GM19035 (cell line): ENCODE measurements around the gene ZNF516.

ENCODE experiments used
- ATAC-seq: cut with Tn5 transposase; IDR thresholded peaks from one replicate; pipeline ENCODE4 v1.9.1; 2021; ENCODE audit not compliant: unreplicated experiment

The ZNF516 gene

GRCh38 chr18:76457475-76457874, 37.6 kb downstream of the ZNF516 start:
- no peak for ATAC-seq

DNA sequence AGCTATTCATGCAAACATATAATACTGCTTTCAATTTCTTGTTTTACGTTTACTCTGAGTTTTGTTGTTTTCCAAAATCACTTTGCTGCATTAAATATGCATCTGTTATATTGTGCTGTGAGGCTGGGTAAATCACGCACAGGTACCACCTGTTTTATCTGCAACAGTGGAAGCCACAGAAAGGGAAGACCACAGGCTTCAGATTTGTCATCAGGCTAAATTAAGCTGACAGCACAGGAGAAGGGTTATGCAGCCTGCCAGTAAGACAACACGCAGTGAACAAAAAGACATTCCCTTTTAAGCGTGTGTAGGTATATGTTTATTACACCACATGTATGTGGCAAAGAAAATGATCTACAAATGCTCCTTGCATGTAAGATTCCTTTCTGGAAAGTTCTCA, 38.2 kb downstream of the ZNF516 start:
- ATAC-seq, result no peak

GRCh38 chr18:76456018-76456750, 38.9 kb downstream of the ZNF516 start:
- ATAC-seq, result no peak

- no peak for ATAC-seq
These were observed 39.9 kb downstream of the ZNF516 start for GRCh38 chr18:76455003-76455676.

DNA sequence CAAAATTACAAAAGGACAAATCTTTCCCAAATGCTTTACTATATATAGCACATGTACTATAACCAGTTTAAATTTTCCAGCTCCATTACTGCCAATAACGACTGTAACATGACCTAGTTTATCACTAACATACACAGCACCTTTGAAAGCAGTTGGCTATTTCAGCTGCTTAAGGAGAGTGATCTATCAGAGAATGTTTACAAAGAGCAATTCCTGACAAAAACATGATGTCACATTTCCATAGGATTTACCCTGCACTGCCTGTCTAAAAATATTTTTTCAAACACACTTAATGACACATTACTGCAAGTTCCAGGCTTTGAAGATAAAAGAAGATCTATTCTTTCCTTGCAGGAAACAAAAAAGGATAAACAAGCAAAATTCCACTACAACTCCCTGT, 40.6 kb downstream of the ZNF516 start:
- no peak for ATAC-seq

DNA sequence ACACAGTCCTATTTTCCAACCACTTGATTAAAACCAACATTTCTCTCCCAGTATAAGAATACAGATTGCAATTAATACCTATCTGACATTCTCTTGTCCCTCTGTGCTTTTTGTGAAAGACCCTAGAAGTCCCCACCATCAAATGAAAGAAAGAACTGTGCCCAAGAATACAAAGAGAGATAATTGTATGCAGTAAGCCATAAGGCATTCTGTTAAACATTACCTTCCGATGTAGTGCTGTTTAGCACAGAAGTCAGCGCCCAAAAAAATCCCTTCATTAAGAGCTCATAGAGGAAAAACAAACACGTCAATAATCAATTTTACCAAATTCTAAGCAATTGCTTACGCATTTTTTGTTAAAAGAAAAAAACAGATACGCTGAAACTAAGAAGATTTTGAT, 41.1 kb downstream of the ZNF516 start:
- ATAC-seq, result no peak

DNA sequence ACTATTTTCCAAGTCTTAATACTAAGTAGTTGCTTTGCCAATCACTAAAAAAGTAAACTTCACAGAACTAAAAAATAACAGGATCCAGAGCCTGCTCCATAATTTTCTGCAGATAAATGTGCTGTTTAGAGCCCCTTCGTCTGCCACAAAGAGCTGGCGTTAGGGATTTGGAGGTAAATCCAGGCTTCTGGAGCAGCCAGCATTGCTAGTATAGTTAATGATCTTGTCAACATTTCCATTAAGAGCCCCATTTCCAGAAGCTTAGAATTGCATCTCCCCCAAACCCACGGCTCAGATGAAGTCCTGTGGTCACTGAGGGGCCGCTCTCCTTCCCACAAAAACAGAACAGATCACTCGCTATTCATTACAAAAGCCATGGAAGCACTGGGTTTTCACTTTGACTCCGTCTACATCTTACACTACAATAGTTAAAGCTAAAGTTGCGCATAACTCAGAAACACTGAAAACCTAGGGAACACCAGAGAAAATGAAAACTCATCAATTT, 41.9 kb downstream of the ZNF516 start:
- ATAC-seq, result no peak

DNA sequence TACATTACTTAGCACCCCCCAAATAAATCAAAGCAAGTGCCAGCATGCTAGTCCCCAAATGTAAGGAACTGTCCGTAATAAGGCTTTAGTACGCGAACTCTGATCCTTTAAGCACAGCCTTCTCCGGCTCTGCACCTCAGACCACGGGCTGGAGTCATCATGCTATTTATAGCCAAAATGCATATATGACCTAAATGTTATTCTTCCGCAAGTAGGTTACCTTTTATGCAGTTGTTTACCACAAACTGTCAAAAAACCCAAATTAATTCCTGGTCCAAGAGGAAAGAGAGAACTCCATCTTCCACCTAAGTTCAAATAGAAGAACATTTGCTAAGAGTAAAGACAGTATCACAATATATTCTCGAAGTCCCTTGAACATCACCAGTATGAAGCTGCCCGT, 42.7 kb downstream of the ZNF516 start:
- no peak for ATAC-seq

DNA sequence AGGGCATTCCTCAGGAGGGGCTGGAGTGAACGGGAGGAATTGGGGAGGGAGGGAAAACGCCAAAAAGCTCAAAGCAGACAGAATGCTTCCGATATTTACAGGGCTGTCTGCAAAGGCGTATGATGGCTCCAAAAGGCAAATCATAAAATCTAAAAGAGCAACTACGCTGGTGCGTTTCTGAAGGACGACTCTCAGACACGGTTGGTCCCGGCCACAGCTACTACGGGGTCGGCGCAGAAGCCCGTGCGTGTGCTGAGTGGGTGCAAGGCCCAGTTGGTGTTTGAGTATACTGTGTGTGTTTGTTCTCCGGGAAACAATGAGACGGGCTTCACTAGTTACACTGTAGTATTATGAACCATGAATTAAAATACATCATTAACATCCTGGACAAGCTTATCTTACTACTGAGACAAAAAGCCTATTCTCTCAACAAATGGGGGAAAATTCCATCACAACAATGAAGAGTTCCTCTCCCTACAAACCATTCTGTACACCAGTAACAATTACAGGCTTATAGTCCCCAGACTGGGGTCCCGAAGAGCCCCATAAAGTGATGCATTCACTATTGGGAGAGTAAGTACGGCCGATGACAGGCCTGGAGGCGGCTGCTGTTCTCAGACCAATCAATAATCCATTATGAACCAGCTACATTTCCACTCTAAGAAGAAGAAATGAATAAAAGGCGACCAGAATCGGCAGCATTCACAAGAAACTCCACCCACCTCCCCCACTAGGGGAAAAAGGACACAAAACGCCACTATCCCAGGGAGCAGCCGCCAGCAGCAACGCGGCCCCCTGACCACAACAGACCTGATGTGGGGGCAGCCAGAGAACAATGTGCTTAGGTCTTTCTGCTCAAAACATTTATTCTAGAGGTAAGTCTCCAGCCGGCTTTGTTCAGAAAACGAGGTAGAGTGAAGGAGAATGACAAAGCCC, 43.4 kb downstream of the ZNF516 start:
- no peak for ATAC-seq

DNA sequence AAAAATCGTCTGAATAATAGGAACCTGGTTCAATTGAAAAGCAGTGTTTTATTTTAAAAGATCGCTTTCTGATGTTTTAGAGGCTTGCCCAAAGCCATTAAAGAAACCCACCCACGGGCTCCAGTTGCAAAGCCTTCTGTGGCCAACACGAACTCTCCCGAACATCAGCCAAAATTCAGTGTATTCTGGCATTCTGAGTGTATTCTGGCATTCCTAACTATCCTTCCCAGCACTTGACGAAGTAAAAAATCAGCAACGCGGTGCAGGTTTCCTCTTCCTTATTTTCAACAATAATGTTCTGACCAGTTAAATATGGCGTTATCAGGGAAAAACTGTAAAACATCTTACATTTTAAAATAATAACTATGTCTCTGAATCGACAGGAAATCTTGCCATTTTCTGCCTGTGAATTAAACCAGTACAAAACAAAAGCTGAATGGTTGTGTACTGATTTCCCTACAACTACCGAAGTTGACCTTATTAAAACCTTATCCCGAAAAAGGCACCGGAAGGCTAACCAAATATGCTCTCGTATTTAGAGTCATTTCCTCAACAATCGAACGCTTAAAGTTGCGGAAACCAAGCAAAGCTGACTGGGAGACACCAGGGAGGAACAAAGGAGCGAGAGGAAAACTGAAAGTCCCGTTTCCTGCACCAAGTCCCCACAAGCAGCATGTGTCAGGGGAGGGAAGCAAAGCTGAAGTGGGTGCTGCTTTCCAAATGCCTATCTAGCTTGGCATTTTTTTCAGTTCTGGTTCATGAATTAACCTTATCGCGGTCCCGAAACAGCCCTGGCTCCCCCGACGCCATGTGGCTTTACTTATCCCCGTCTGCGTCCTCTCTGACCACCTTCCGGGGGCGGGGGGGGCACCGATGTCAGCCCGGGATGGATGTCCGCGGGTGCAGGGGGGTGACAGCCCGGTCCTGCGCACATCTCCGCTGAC, 44.3 kb downstream of the ZNF516 start:
- ATAC-seq, result no peak

DNA sequence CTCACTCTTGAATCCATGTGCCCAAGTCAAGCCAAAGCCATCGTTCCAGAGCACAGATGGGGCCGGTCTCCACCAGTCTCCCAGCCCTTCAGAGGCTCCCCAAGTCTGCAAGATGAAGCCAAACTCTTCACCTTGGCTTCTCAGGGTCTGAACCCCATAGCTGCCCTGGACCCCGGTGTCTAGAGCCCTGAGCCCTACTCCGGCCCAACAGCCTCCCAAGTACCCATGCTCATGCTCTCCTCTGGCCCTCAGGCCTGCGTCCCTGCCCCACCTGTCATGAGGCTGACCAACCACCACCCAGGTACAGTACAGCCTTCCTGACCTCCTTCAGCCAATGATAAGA, 46.0 kb downstream of the ZNF516 start:
- ATAC-seq, result no peak

GRCh38 chr18:76448256-76449110, 46.6 kb downstream of the ZNF516 start:
- ATAC-seq, result no peak

- no peak for ATAC-seq
These were observed 47.7 kb downstream of the ZNF516 start for GRCh38 chr18:76447258-76447890.

- no peak for ATAC-seq
These were observed 48.5 kb downstream of the ZNF516 start for GRCh38 chr18:76446321-76447257.

- ATAC-seq, result no peak
These were observed 49.3 kb downstream of the ZNF516 start for GRCh38 chr18:76445741-76446232.

GRCh38 chr18:76445275-76445674, 49.8 kb downstream of the ZNF516 start:
- no peak for ATAC-seq

DNA sequence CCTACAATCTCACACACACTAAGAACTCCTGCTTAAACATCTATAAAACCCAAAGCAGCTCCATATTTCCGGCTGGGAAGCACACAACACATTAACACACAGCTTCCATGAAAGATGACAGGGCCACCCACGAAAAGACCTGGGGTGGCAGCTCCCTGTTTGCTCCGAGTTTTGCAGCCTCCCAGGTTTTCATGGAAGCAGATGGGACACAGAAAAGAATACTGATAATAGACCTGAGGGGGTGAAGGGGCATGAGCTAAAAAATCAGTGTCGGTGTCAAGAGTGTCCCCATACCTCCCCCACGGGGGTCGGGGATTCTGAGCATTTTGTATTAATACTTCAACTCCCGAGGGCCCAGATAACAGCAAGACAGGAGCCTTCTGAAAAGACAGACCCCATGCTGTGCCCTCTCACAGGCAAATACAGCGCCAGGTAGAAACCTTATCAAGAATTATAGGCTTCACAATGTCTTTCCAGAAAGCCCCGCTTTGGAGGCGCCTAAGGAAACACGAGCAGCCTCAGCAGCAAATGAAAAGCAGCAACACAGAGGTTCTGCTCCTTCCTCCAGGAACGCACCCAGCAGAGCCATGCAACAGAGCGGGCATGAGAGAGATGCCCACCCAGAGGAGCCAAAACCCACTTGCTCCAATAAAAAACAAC, 50.5 kb downstream of the ZNF516 start:
- ATAC-seq, result no peak
